ENCODE data around the gene NAB2. TPM values are rescaled to one million over a fixed set of nuclear protein-coding genes. Genes with fewer than 3 reads are reported as not detected.

The NAB2 gene
- total and polyA plus RNA-seq, 9 of the 15 experiments (the other 6 are each of a cell fraction or from before 2014, with no cell fraction given): 0.45 to 40.9 (median 20.4) TPM

GRCh38 chr12:57111031-57111734 is 22.3 kb downstream of the NAB2 start, which contains the start of gene STAT6 (continued):
- no peak for TF ChIP-seq NR0B1 (IDR thresholded peaks at IDR 0.05; ENCODE audit: partially characterized antibody)
- no peak for TF ChIP-seq BCLAF1 (IDR thresholded peaks at IDR 0.05; ENCODE audit: borderline replicate concordance in 1 of 2, control insufficient read depth in 1 of 2, low read depth in 2 of 2, low read length in 1 of 2)
- TF ChIP-seq SAP30 (IDR thresholded peaks at IDR 0.05; ENCODE audit: borderline replicate concordance, insufficient read depth, low read depth, low read length, poor library complexity, severe bottlenecking): no peak
- TF ChIP-seq CAMTA2 (CRISPR knock-in tag; conservative IDR thresholded peaks at IDR 0.05): no peak
- TF ChIP-seq HMGN3 (IDR thresholded peaks at IDR 0.05; ENCODE audit: borderline replicate concordance, extremely low read depth, insufficient read length, low read depth, low read length): no peak
- peak; percentile 24; the same call in 1 of the 2 replicates for TF ChIP-seq EGR1 (conservative IDR thresholded peaks at IDR 0.05)
- TF ChIP-seq HMG20A (CRISPR knock-in tag; conservative IDR thresholded peaks at IDR 0.05): no peak
- TF ChIP-seq SMAD3 (CRISPR knock-in tag; conservative IDR thresholded peaks at IDR 0.05): no peak
- TF ChIP-seq ARHGAP35 (IDR thresholded peaks at IDR 0.05; ENCODE audit: partially characterized antibody): peak; percentile 4
- no peak; a peak in 2 of 4 replicates for TF ChIP-seq MNT (conservative IDR thresholded peaks at IDR 0.05)
- no peak for TF ChIP-seq ZFPM2 (CRISPR knock-in tag; IDR thresholded peaks at IDR 0.05)
- TF ChIP-seq E2F4 (CRISPR knock-in tag; IDR thresholded peaks at IDR 0.05; ENCODE audit: low read depth): no peak
- no peak for TF ChIP-seq TFE3 (CRISPR knock-in tag; IDR thresholded peaks at IDR 0.05)
- no peak for TF ChIP-seq POLR2AphosphoS2 (IDR thresholded peaks at IDR 0.05; ENCODE audit: low read length)
- TF ChIP-seq PHF21A (IDR thresholded peaks at IDR 0.05; ENCODE audit: borderline replicate concordance, low read depth): peak; percentile 49; the same call in 1 of the 2 replicates
- no peak for TF ChIP-seq PKNOX1 (IDR thresholded peaks at IDR 0.05)

Data from K562 (cell line).